KMS-11 (cell line): Measurements from ENCODE around the gene IL1RAPL1.
A peak's percentile ranks its signal among the peaks of the same experiment; 100 is the strongest.

ENCODE experiments used
- H2AFZ ChIP-seq: fragments of 200-600 bp; sonication (generic); 2 replicates; pipeline ENCODE4 v1.6.1; 2016; ENCODE audit warnings: antibody characterized with exemption, mixed run types, low read depth
- H3K27ac ChIP-seq: fragments of 200-600 bp; sonication (generic); 2 replicates; pipeline ENCODE4 v1.6.1; 2016; ENCODE audit warnings: mild to moderate bottlenecking, mixed run types
- H3K27me3 ChIP-seq: fragments of 200-600 bp; sonication (generic); 2 replicates; pipeline ENCODE4 v1.6.1; 2017; ENCODE audit warnings: mild to moderate bottlenecking, low read depth, mixed run types, moderate library complexity; ENCODE audit not compliant: insufficient read depth
- H3K36me3 ChIP-seq: fragments of 200-600 bp; sonication (generic); 2 replicates; pipeline ENCODE4 v1.6.1; 2017; ENCODE audit warnings: mild to moderate bottlenecking, mixed run types; ENCODE audit not compliant: insufficient read depth
- H3K4me1 ChIP-seq: fragments of 200-600 bp; sonication (generic); 2 replicates; pipeline ENCODE4 v1.6.1; 2016; ENCODE audit warnings: mild to moderate bottlenecking, low read depth, mixed run types; ENCODE audit not compliant: poor library complexity, severe bottlenecking
- H3K4me2 ChIP-seq: fragments of 200-600 bp; sonication (generic); 2 replicates; pipeline ENCODE4 v1.7.0; 2016; ENCODE audit warnings: mild to moderate bottlenecking, mixed run types
- H3K4me3 ChIP-seq: fragments of 200-600 bp; sonication (generic); IDR thresholded peaks from 2 replicates; pipeline ENCODE4 v1.6.1; 2017; ENCODE audit warnings: low read depth, low read length, mixed read lengths; ENCODE audit not compliant: insufficient read depth
- H3K79me2 ChIP-seq: fragments of 200-600 bp; sonication (generic); 2 replicates; pipeline ENCODE4 v1.6.1; 2016; ENCODE audit warnings: low read depth, mixed run types; ENCODE audit not compliant: insufficient read depth
- H3K9ac ChIP-seq: fragments of 200-600 bp; sonication (generic); 2 replicates; pipeline ENCODE4 v1.6.1; 2016; ENCODE audit warnings: mild to moderate bottlenecking, mixed run types
- H4K20me1 ChIP-seq: fragments of 200-600 bp; sonication (generic); 2 replicates; pipeline ENCODE4 v1.6.1; 2016; ENCODE audit warnings: mild to moderate bottlenecking, mixed run types; ENCODE audit not compliant: insufficient read depth
- TF ChIP-seq, protein P1 (sequence below): fragments of 200-600 bp; sonication (generic); conservative IDR thresholded peaks from 2 replicates; pipeline ENCODE4 v1.6.1; 2017; ENCODE audit warnings: low read depth, mild to moderate bottlenecking, antibody characterized with exemption, low read length, moderate library complexity, mixed read lengths

Gene IL1RAPL1

GRCh38 chrX:28586981-28587551 is at the start of gene IL1RAPL1:
Gene IL1RAPL1, plus strand, starts transcription at chrX:28587446.
- no peak within 1 kb of the TSS for H3K4me3 ChIP-seq
- no peaks in the 10 kb centered on the region for H3K79me2 ChIP-seq
- H3K36me3 ChIP-seq: no peaks in the 10 kb centered on the region
- no peaks in the 10 kb centered on the region for H4K20me1 ChIP-seq
- no peaks in the 10 kb centered on the region for H3K4me1 ChIP-seq
- no peaks in the 10 kb centered on the region for H3K27me3 ChIP-seq
- H3K27ac ChIP-seq: no peak within 1 kb of the TSS
- H3K9ac ChIP-seq: no peak within 1 kb of the TSS
- H2AFZ ChIP-seq: no peak within 1 kb of the TSS
- H3K4me2 ChIP-seq: no peak within 1 kb of the TSS
- TF ChIP-seq, protein P1, sequence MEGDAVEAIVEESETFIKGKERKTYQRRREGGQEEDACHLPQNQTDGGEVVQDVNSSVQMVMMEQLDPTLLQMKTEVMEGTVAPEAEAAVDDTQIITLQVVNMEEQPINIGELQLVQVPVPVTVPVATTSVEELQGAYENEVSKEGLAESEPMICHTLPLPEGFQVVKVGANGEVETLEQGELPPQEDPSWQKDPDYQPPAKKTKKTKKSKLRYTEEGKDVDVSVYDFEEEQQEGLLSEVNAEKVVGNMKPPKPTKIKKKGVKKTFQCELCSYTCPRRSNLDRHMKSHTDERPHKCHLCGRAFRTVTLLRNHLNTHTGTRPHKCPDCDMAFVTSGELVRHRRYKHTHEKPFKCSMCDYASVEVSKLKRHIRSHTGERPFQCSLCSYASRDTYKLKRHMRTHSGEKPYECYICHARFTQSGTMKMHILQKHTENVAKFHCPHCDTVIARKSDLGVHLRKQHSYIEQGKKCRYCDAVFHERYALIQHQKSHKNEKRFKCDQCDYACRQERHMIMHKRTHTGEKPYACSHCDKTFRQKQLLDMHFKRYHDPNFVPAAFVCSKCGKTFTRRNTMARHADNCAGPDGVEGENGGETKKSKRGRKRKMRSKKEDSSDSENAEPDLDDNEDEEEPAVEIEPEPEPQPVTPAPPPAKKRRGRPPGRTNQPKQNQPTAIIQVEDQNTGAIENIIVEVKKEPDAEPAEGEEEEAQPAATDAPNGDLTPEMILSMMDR: no peak

- Histone ChIP-seq H3K4me1 (no peaks in the 10 kb centered on the region), H3K79me2 (no peaks in the 10 kb centered on the region), H3K4me3 (no peak overlapping the region), H3K9ac (no peak overlapping the region), H3K27me3 (no peaks in the 10 kb centered on the region), H4K20me1 (no peaks in the 10 kb centered on the region), H2AFZ (no peak overlapping the region), H3K4me2 (no peak overlapping the region), H3K27ac (no peak overlapping the region), H3K36me3 (no peaks in the 10 kb centered on the region)
- TF ChIP-seq, protein P1: no peak
Measured at GRCh38 chrX:28542791-28543190, 44.5 kb upstream of the IL1RAPL1 start.

- Histone ChIP-seq H2AFZ (no peak overlapping the region), H4K20me1 (no peaks in the 10 kb centered on the region), H3K4me2 (no peak overlapping the region), H3K4me1 (no peaks in the 10 kb centered on the region), H3K36me3 (no peaks in the 10 kb centered on the region), H3K4me3 (no peak overlapping the region), H3K79me2 (no peaks in the 10 kb centered on the region), H3K27ac (no peak overlapping the region), H3K27me3 (no peaks in the 10 kb centered on the region), H3K9ac (no peak overlapping the region)
- TF ChIP-seq, protein P1: no peak
Measured at GRCh38 chrX:28549838-28550237, 37.4 kb upstream of the IL1RAPL1 start.

GRCh38 chrX:28550331-28550872 is 36.8 kb upstream of the IL1RAPL1 start:
- H3K4me2 ChIP-seq: no peak overlapping the region
- no peaks in the 10 kb centered on the region for H3K27me3 ChIP-seq
- no peaks in the 10 kb centered on the region for H4K20me1 ChIP-seq
- H2AFZ ChIP-seq: no peak overlapping the region
- H3K4me1 ChIP-seq: no peaks in the 10 kb centered on the region
- no peak overlapping the region for H3K27ac ChIP-seq
- H3K36me3 ChIP-seq: no peaks in the 10 kb centered on the region
- no peak overlapping the region for H3K9ac ChIP-seq
- TF ChIP-seq, protein P1: peak; percentile 21; the same call in 1 of the 2 replicates
- H3K79me2 ChIP-seq: no peaks in the 10 kb centered on the region
- no peak overlapping the region for H3K4me3 ChIP-seq
